ENCODE measurements around the gene WSB1. TPM values are rescaled to one million over a fixed set of nuclear protein-coding genes. Genes with fewer than 3 reads are reported as not detected.

The WSB1 gene
- total and polyA plus RNA-seq, 9 of the 15 experiments (the other 6 are each of a cell fraction or from before 2014, with no cell fraction given): 22.8 to 229 (median 81.1) TPM

DNA sequence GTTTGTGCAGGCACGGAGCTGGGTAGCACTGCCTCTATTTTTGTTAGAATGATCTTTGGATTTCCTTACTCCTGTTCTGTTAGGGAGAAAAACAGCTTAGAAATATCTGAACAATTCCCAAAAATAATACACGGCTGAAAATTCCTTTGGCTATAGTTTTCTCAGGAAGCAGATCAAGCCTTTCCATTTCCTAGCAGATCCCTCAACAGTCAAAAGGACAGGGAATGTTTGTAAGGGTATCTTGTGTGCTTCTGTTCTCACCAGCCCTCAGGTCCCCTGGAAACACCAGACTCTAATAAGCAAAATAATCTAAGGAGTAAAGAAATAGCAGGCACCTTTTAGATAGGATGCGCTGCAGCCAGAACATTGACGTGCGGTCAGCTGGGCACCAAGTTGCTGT is 30.5 kb upstream of the WSB1 start:
- WGBS (ENCODE audit: insufficient coverage, low coverage, missing lambda C conversion rate): 30% methylated on average over 5 of the region's 5 CpGs
- CTCF ChIA-PET (ENCODE audit: low intra/inter-chr PET ratio): no interaction called here
- Histone ChIP-seq H3K27ac (ENCODE audit: extremely low read depth, low read depth, low read length) (no peak overlapping the region), H3K4me3 (no peak overlapping the region), H3K9ac (ENCODE audit: insufficient read depth in 1 of 2, low read depth in 2 of 2, low read length in 2 of 2) (no peak overlapping the region), H3K36me3 (ENCODE audit: control insufficient read depth, insufficient read depth, low read length) (no peaks in the 10 kb centered on the region), H3K79me2 (ENCODE audit: control insufficient read depth, insufficient read depth, low read length) (no peaks in the 10 kb centered on the region), H4K20me1 (replicated peaks; ENCODE audit: control insufficient read depth, insufficient read depth, low read length) (no peaks in the 10 kb centered on the region), H3K27me3 (ENCODE audit: control insufficient read depth in 2 of 2, insufficient read depth in 2 of 2, low read length in 2 of 2) (no peaks in the 10 kb centered on the region), H3K4me2 (ENCODE audit: insufficient read depth, low read length) (no peak overlapping the region), H3K4me1 (replicated peaks in 1 of 2; ENCODE audit: control insufficient read depth in 2 of 2, insufficient read depth in 2 of 2, low read length in 2 of 2) (no peaks in the 10 kb centered on the region; a peak in 1 of 5 replicates), H2AFZ (ENCODE audit: low read depth, low read length) (no peak overlapping the region), H3K9me3 (replicated peaks; ENCODE audit: control insufficient read depth, insufficient read depth, low read depth, low read length) (no peaks in the 10 kb centered on the region), H3K9me1 (ENCODE audit: control insufficient read depth, insufficient read depth, low read length) (no peaks in the 10 kb centered on the region)
- in situ Hi-C loops (cut with MboI): no loop called here
- FAIRE-seq: no peak
- POLR2A ChIA-PET: interaction anchor here (1.3 kb wide), 1 partner anchor 16 kb away, joined by 4 read pairs; no protein-coding TSS in a partner anchor
- intact Hi-C loops (cut with micrococcal nuclease): no loop called here
- no TSS peak for BruUV-seq (replicated peaks)
- DNase-seq (ENCODE audit: extremely low read depth in 1 of 4, low spot score in 3 of 4): no peak
- no peak for ATAC-seq
- TF ChIP-seq ZSCAN29 (IDR thresholded peaks at IDR 0.05) (no peak), ETV1 (tag; conservative IDR thresholded peaks at IDR 0.05; ENCODE audit: low read depth) (no peak), POLR2G (IDR thresholded peaks at IDR 0.05; ENCODE audit: low read depth, low read length) (no peak), ZFX (CRISPR knock-in tag; IDR thresholded peaks at IDR 0.05) (no peak), STAT6 (CRISPR knock-in tag; IDR thresholded peaks at IDR 0.05) (no peak), FOXM1 (IDR thresholded peaks at IDR 0.05; ENCODE audit: low read depth) (no peak), FOXM1 (CRISPR knock-in tag; IDR thresholded peaks at IDR 0.05; ENCODE audit: low read depth) (no peak), TEAD1 (CRISPR knock-in tag; IDR thresholded peaks at IDR 0.05) (no peak), ZNF586 (CRISPR knock-in tag; conservative IDR thresholded peaks at IDR 0.05) (no peak), ADNP (tag; IDR thresholded peaks at IDR 0.05) (no peak), KAT2B (IDR thresholded peaks at IDR 0.05; ENCODE audit: low read depth, low read length) (no peak)
- TF ChIP-seq, protein P1, sequence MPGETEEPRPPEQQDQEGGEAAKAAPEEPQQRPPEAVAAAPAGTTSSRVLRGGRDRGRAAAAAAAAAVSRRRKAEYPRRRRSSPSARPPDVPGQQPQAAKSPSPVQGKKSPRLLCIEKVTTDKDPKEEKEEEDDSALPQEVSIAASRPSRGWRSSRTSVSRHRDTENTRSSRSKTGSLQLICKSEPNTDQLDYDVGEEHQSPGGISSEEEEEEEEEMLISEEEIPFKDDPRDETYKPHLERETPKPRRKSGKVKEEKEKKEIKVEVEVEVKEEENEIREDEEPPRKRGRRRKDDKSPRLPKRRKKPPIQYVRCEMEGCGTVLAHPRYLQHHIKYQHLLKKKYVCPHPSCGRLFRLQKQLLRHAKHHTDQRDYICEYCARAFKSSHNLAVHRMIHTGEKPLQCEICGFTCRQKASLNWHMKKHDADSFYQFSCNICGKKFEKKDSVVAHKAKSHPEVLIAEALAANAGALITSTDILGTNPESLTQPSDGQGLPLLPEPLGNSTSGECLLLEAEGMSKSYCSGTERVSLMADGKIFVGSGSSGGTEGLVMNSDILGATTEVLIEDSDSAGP (CRISPR knock-in tag; IDR thresholded peaks at IDR 0.05): no peak
- TF ChIP-seq, protein P2, sequence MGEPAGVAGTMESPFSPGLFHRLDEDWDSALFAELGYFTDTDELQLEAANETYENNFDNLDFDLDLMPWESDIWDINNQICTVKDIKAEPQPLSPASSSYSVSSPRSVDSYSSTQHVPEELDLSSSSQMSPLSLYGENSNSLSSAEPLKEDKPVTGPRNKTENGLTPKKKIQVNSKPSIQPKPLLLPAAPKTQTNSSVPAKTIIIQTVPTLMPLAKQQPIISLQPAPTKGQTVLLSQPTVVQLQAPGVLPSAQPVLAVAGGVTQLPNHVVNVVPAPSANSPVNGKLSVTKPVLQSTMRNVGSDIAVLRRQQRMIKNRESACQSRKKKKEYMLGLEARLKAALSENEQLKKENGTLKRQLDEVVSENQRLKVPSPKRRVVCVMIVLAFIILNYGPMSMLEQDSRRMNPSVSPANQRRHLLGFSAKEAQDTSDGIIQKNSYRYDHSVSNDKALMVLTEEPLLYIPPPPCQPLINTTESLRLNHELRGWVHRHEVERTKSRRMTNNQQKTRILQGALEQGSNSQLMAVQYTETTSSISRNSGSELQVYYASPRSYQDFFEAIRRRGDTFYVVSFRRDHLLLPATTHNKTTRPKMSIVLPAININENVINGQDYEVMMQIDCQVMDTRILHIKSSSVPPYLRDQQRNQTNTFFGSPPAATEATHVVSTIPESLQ (CRISPR knock-in tag; IDR thresholded peaks at IDR 0.05): no peak
- TF ChIP-seq, protein P3, sequence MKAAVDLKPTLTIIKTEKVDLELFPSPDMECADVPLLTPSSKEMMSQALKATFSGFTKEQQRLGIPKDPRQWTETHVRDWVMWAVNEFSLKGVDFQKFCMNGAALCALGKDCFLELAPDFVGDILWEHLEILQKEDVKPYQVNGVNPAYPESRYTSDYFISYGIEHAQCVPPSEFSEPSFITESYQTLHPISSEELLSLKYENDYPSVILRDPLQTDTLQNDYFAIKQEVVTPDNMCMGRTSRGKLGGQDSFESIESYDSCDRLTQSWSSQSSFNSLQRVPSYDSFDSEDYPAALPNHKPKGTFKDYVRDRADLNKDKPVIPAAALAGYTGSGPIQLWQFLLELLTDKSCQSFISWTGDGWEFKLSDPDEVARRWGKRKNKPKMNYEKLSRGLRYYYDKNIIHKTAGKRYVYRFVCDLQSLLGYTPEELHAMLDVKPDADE (conservative IDR thresholded peaks at IDR 0.05; ENCODE audit: control insufficient read depth, low read depth, low read length): no peak
- TF ChIP-seq, protein P4, sequence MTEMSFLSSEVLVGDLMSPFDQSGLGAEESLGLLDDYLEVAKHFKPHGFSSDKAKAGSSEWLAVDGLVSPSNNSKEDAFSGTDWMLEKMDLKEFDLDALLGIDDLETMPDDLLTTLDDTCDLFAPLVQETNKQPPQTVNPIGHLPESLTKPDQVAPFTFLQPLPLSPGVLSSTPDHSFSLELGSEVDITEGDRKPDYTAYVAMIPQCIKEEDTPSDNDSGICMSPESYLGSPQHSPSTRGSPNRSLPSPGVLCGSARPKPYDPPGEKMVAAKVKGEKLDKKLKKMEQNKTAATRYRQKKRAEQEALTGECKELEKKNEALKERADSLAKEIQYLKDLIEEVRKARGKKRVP (CRISPR knock-in tag; IDR thresholded peaks at IDR 0.05): no peak
